ENCODE results near the gene DRAM2. TPM values are rescaled to one million over a fixed set of nuclear protein-coding genes. Genes with fewer than 3 reads are reported as not detected.

The DRAM2 gene
- total RNA-seq, 1 experiment from 2014 or later, result 34.4 TPM

DNA sequence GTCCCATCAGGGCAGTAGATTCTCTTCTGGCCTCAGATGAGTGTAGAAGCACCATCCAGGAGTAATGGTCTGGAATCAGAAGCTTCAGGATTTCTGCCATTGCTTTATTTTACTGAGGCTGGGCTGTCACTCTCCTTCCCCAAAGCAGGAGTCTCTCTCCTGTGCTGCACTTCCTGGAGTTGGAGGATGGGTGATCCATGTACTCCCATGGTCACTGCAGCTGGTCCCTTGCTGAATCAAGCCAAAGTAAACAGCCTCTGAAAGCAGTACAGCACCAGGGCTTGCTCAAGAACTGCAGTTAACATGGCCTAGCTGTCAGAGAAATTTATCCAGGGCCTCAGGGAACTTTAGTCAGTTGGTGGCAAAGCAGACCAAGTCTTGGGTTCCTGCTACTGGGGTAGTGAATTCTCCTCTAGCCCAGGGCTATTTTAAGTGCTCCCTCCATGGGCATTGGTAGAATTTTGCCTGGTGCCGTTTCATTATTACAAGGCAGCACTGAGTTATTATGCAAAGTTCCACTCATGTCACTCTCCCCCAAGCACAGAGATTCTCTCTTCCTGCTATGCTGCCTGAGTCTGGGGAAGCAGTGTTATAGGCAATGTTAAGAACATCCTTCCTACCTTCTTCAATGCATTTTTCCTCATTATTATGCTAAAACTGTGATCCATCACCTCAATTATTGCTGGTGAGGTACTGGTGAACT, 29.5 kb downstream of the DRAM2 start:
- Histone ChIP-seq H2BK15ac (ENCODE audit: low read depth, low read length) (no peak overlapping the region; the same call in 1 of the 2 replicates), H2BK12ac (ENCODE audit: insufficient read length, low read depth, low read length) (no peak overlapping the region), H4K91ac (ENCODE audit: insufficient read length, low read depth, low read length) (no peak overlapping the region), H3K79me1 (ENCODE audit: insufficient read depth, low read depth, low read length, poor library complexity, severe bottlenecking) (no peaks in the 10 kb centered on the region), H2AFZ (ENCODE audit: low read length) (no peak overlapping the region), H4K8ac (replicated peaks; ENCODE audit: insufficient read length, low read depth, low read length) (no peak overlapping the region), H3K56ac (ENCODE audit: insufficient read length, low read depth, low read length) (no peak overlapping the region), H4K5ac (ENCODE audit: insufficient read length, low read depth, low read length) (no peak overlapping the region), H3T11ph (ENCODE audit: low read length) (no peak overlapping the region), H3K18ac (ENCODE audit: insufficient read length, low read depth, low read length) (no peak overlapping the region), H4K20me1 (ENCODE audit: control insufficient read depth, insufficient read depth, insufficient read length) (no peaks in the 10 kb centered on the region), H3K4me2 (ENCODE audit: insufficient read depth, insufficient read length, low read length) (no peak overlapping the region), H2BK20ac (ENCODE audit: low read depth, low read length, poor library complexity, severe bottlenecking) (no peak overlapping the region), H3K9me3 (ENCODE audit: control insufficient read depth, low read depth, low read length) (no peaks in the 10 kb centered on the region), H3K14ac (ENCODE audit: insufficient read depth, low read length) (no peak overlapping the region), H3K4ac (ENCODE audit: low read depth, low read length) (no peak overlapping the region), H2BK5ac (ENCODE audit: insufficient read length, low read length) (no peak overlapping the region), H3K79me2 (ENCODE audit: insufficient read depth, low read length) (no peaks in the 10 kb centered on the region), H3K4me1 (ENCODE audit: insufficient read depth, low read length) (no peaks in the 10 kb centered on the region), H3K9ac (ENCODE audit: extremely low read depth, insufficient read length, low read length) (no peak overlapping the region), H3K27me3 (ENCODE audit: insufficient read depth, low read length) (no peaks in the 10 kb centered on the region), H3K23me2 (ENCODE audit: insufficient read length, low read depth, low read length, poor library complexity, severe bottlenecking) (no peaks in the 10 kb centered on the region), H2BK120ac (ENCODE audit: low read depth, low read length, poor library complexity, severe bottlenecking) (no peak overlapping the region), H3K27ac (ENCODE audit: insufficient read length, low read depth, low read length) (no peak overlapping the region), H3K23ac (ENCODE audit: insufficient read length, low read depth, low read length) (no peak overlapping the region), H2AK5ac (ENCODE audit: insufficient read length, low read length) (no peak overlapping the region)
- Mint-ChIP-seq H3K27me3 (ENCODE audit: low read depth) (no peaks in the 10 kb centered on the region), H3K4me1 (no peaks in the 10 kb centered on the region), H3K27ac (no peak overlapping the region), H3K36me3 (ENCODE audit: insufficient read depth in 1 of 3, low read depth in 3 of 3) (peaks cover 3 to 7% (median 4%) of the 10 kb centered on the region in 3 experiments; a peak in 5 of 7 replicates), H3K9me3 (peaks cover 18 to 23% of the 10 kb centered on the region in 2 experiments), H3K4me3 (no peak overlapping the region)
- TF ChIP-seq, protein P1, sequence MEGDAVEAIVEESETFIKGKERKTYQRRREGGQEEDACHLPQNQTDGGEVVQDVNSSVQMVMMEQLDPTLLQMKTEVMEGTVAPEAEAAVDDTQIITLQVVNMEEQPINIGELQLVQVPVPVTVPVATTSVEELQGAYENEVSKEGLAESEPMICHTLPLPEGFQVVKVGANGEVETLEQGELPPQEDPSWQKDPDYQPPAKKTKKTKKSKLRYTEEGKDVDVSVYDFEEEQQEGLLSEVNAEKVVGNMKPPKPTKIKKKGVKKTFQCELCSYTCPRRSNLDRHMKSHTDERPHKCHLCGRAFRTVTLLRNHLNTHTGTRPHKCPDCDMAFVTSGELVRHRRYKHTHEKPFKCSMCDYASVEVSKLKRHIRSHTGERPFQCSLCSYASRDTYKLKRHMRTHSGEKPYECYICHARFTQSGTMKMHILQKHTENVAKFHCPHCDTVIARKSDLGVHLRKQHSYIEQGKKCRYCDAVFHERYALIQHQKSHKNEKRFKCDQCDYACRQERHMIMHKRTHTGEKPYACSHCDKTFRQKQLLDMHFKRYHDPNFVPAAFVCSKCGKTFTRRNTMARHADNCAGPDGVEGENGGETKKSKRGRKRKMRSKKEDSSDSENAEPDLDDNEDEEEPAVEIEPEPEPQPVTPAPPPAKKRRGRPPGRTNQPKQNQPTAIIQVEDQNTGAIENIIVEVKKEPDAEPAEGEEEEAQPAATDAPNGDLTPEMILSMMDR (conservative IDR thresholded peaks at IDR 0.05), result no peak
- no peak for DNase-seq
- WGBS (ENCODE audit: extremely low coverage, insufficient read length, low lambda C conversion rate), result no CpG with 5 or more reads among the region's 1 CpG

All from H9 (cell line).